ENCODE data around the gene FAM174B.

The FAM174B gene

GRCh38 chr15:92643849-92644815 is 11.4 kb downstream of the FAM174B start:
- DNase-seq (ENCODE audit: low read depth in 2 of 2, low spot score in 1 of 2) = no peak

- no peak for DNase-seq (ENCODE audit: low read depth in 2 of 2, low spot score in 1 of 2)
Observed at GRCh38 chr15:92638709-92639365, 16.7 kb downstream of the FAM174B start.

GRCh38 chr15:92638291-92638708 is 17.3 kb downstream of the FAM174B start:
- no peak for DNase-seq (ENCODE audit: low read depth in 2 of 2, low spot score in 1 of 2)

- DNase-seq (ENCODE audit: low read depth in 2 of 2, low spot score in 1 of 2) = no peak
Observed at GRCh38 chr15:92637626-92638025, 17.9 kb downstream of the FAM174B start.

- no peak for DNase-seq (ENCODE audit: low read depth in 2 of 2, low spot score in 1 of 2)
Observed at GRCh38 chr15:92636908-92637481, 18.6 kb downstream of the FAM174B start.

- no peak for DNase-seq (ENCODE audit: low read depth in 2 of 2, low spot score in 1 of 2)
Observed at GRCh38 chr15:92636401-92636907, 19.1 kb downstream of the FAM174B start.

- DNase-seq (ENCODE audit: low read depth in 2 of 2, low spot score in 1 of 2) = no peak
Observed at GRCh38 chr15:92634671-92635201, 20.8 kb downstream of the FAM174B start.

GRCh38 chr15:92634060-92634459 is 21.5 kb downstream of the FAM174B start:
- no peak for DNase-seq (ENCODE audit: low read depth in 2 of 2, low spot score in 1 of 2)

GRCh38 chr15:92633418-92633817 is 22.2 kb downstream of the FAM174B start:
- DNase-seq (ENCODE audit: low read depth in 2 of 2, low spot score in 1 of 2) = no peak

- DNase-seq (ENCODE audit: low read depth in 2 of 2, low spot score in 1 of 2) = no peak
Observed at GRCh38 chr15:92633001-92633400, 22.6 kb downstream of the FAM174B start.

GRCh38 chr15:92631721-92632120 is 23.9 kb downstream of the FAM174B start:
- no peak for DNase-seq (ENCODE audit: low read depth in 2 of 2, low spot score in 1 of 2)

GRCh38 chr15:92629975-92630626 is 25.5 kb downstream of the FAM174B start:
- no peak for DNase-seq (ENCODE audit: low read depth in 2 of 2, low spot score in 1 of 2)

- no peak for DNase-seq (ENCODE audit: low read depth in 2 of 2, low spot score in 1 of 2)
Observed at GRCh38 chr15:92629276-92629974, 26.1 kb downstream of the FAM174B start.

- no peak for DNase-seq (ENCODE audit: low read depth in 2 of 2, low spot score in 1 of 2)
Observed at GRCh38 chr15:92627014-92627413, 28.6 kb downstream of the FAM174B start.

GRCh38 chr15:92625251-92625980 is 30.2 kb downstream of the FAM174B start:
- DNase-seq (ENCODE audit: low read depth in 2 of 2, low spot score in 1 of 2) = no peak

GRCh38 chr15:92624401-92624991 is 31.1 kb downstream of the FAM174B start:
- no peak for DNase-seq (ENCODE audit: low read depth in 2 of 2, low spot score in 1 of 2)

GRCh38 chr15:92623435-92623834 is 32.1 kb downstream of the FAM174B start:
- DNase-seq (ENCODE audit: low read depth in 2 of 2, low spot score in 1 of 2) = no peak

- no peak for DNase-seq (ENCODE audit: low read depth in 2 of 2, low spot score in 1 of 2)
Observed at GRCh38 chr15:92621972-92622533, 33.5 kb downstream of the FAM174B start.

- DNase-seq (ENCODE audit: low read depth in 2 of 2, low spot score in 1 of 2) = no peak
Observed at GRCh38 chr15:92620991-92621390, 34.6 kb downstream of the FAM174B start.

Measured in stimulated activated CD8-positive, alpha-beta memory T cell treated with anti-CD3 and anti-CD28 coated beads, Interleukin-4, amount 100 ng/mL, for 1 hour (primary cell).